Measurements from ENCODE around the gene TIMM22. TPM values are rescaled to one million over a fixed set of nuclear protein-coding genes. Genes with fewer than 3 reads are reported as not detected.

The TIMM22 gene
- total RNA-seq, 5 donors from 2014 or later (not counting 1 experiment from before 2014, with no cell fraction given), result 8.9 to 13.2 (median 11.4) TPM

DNA sequence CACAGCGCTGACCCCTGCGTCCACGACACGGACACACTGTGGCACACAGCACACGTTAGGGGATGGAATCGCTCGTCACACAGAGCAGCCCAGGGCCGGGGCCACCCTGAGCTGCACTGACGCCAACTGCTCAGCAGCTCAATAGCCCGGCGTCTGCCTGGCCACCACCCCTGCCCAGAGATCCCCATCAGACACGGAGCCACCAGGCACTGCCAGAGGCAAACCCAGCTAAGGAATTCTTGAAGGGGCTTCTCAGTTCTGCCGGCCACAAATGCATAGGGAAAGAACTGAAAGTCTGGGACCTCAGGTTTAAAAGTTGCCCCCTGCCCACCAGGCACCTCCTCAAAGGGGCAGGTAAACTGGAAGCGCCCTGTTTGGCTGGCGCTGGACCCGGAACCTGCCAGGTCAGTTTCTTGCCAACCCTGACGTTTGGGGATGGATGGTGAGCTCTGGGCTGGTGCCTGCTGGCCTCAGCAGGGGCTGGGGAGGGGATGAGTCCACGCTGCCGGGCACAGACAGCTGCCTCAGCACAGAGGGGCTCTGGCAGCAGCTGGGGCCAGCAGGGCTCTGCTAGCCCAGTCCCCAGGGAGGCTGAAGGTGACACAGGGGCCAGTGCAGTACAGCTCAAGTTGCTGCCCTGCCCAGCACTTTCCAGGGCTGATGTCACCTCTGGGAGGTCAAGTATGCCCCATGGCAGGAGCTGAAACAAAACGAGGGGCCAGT, 33.2 kb downstream of the TIMM22 start:
- H3K27ac ChIP-seq (ENCODE audit: low read length), result no peak overlapping the region
- H3K36me3 Mint-ChIP-seq, result peaks cover 11% of the 10 kb centered on the region
- no peaks in the 10 kb centered on the region for H3K9me3 ChIP-seq
- H3K27me3 Mint-ChIP-seq, result no peaks in the 10 kb centered on the region
- DNase-seq (no peak), ATAC-seq (replicated peaks in 1 of 4) (no peak)
- H3K4me3 ChIP-seq (ENCODE audit: control insufficient read depth in 1 of 2, extremely low read depth in 1 of 2, low read length in 1 of 2), result no peak overlapping the region
- no peaks in the 10 kb centered on the region for H3K27me3 ChIP-seq (replicated peaks in 1 of 2; ENCODE audit: control insufficient read depth in 2 of 2, extremely low read depth in 1 of 2, insufficient read depth in 2 of 2, low read length in 1 of 2)
- CTCF ChIA-PET, result no interaction called here
- H3K4me1 ChIP-seq (ENCODE audit: control insufficient read depth in 1 of 2, extremely low read depth in 1 of 2, insufficient read depth in 2 of 2, low read length in 2 of 2), result no peaks in the 10 kb centered on the region
- H3K27ac Mint-ChIP-seq, result no peak overlapping the region
- WGBS (ENCODE audit: insufficient coverage), result 95% methylated on average over 17 of the region's 20 CpGs
- H3K4me1 Mint-ChIP-seq, result no peaks in the 10 kb centered on the region
- peaks cover 13 to 24% of the 10 kb centered on the region in 2 donors for H3K36me3 ChIP-seq (ENCODE audit: control insufficient read depth in 2 of 2, extremely low read depth in 1 of 2, insufficient read depth in 1 of 2, low read length in 1 of 2)
- POLR2A ChIA-PET, result no interaction called here
- H3K4me3 Mint-ChIP-seq, result no peak overlapping the region
- no peaks in the 10 kb centered on the region for H3K9me3 Mint-ChIP-seq

DNA sequence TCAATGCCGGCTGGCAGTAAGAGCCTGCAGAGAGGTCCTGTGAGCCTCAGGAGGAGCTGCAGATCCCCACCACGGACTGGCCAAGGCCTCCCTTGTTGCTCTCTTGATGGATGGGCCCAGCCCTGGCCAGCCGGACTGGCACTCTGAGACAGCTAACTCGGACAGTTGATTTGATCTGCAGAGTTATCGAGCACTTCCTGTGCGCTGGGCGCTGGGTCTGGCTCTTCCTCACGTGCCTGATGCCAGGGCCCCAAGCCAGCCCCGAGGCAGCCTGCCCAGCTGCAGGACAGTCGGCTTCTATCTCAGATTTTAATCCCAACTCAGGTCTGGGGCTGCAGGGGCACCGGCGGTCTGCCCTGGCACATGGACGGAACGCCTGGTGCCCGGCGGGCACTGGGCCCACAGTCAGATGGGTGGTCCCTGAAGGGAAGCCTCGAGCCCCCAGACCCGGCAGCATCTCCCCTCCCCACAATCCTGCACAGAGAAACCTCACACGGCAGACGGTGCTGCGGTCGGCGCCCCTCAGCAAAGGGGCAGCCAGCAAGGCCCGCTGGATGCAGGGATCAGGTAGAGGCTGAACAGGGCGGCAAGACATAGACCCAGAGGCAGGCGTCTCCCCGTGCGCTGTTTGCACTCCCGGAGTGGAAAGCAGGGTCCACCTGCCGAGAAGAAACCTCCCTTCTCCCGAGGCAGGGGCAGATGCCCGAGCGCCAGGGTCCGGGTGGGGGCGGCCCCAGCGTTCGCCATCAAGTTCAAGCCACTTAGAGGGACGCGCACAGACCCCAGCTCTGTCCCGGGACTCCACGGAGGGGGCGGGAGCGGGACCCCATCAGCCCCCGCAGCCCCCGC, 34.0 kb downstream of the TIMM22 start:
- H3K4me3 Mint-ChIP-seq, result no peak overlapping the region
- POLR2A ChIA-PET, result no interaction called here
- H3K4me1 ChIP-seq (ENCODE audit: control insufficient read depth in 1 of 2, extremely low read depth in 1 of 2, insufficient read depth in 2 of 2, low read length in 2 of 2), result no peaks in the 10 kb centered on the region
- ATAC-seq (replicated peaks in 1 of 4) (no peak), DNase-seq (no peak)
- H3K36me3 Mint-ChIP-seq, result peaks cover 6% of the 10 kb centered on the region
- H3K36me3 ChIP-seq (ENCODE audit: control insufficient read depth in 2 of 2, extremely low read depth in 1 of 2, insufficient read depth in 1 of 2, low read length in 1 of 2), result peaks cover 13 to 24% of the 10 kb centered on the region in 2 donors
- no peaks in the 10 kb centered on the region for H3K9me3 Mint-ChIP-seq
- no peaks in the 10 kb centered on the region for H3K4me1 Mint-ChIP-seq
- no peaks in the 10 kb centered on the region for H3K27me3 ChIP-seq (replicated peaks in 1 of 2; ENCODE audit: control insufficient read depth in 2 of 2, extremely low read depth in 1 of 2, insufficient read depth in 2 of 2, low read length in 1 of 2)
- no peak overlapping the region for H3K27ac ChIP-seq (ENCODE audit: low read length)
- no peak overlapping the region for H3K27ac Mint-ChIP-seq
- no peak overlapping the region for H3K4me3 ChIP-seq (ENCODE audit: control insufficient read depth in 1 of 2, extremely low read depth in 1 of 2, low read length in 1 of 2)
- no peaks in the 10 kb centered on the region for H3K27me3 Mint-ChIP-seq
- WGBS (ENCODE audit: insufficient coverage), result 95% methylated on average over 29 of the region's 45 CpGs
- H3K9me3 ChIP-seq, result no peaks in the 10 kb centered on the region
- CTCF ChIA-PET, result no interaction called here

DNA sequence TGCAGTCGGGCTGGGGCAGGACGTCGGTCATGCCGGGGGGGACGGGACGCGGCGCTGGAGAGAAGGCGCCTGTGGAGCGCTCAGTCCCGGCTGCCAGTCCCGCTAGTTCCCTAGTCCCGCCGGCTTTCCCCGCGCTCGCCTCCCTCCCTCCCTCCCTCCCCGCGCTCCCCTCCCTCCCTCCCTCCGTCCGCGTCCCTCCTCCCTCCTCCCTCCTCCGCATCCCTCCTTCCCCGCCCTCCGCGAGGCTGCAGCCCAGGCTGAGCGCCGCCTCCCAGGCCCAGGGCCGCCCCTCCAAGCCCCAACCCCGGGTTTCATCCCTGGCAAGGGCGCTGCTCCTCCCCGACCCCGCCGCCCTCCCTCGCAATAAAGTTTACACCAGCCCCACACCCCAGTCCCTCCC, 34.8 kb downstream of the TIMM22 start:
- no peak overlapping the region for H3K4me3 Mint-ChIP-seq
- no peaks in the 10 kb centered on the region for H3K4me1 Mint-ChIP-seq
- no peak overlapping the region for H3K27ac Mint-ChIP-seq
- 86% methylated on average over 8 of the region's 35 CpGs for WGBS (ENCODE audit: insufficient coverage)
- no peaks in the 10 kb centered on the region for H3K9me3 Mint-ChIP-seq
- ATAC-seq (replicated peaks in 1 of 4) (no peak), DNase-seq (no peak)
- ChIA-PET POLR2A (no interaction called here), CTCF (no interaction called here)
- Histone ChIP-seq H3K4me1 (ENCODE audit: control insufficient read depth in 1 of 2, extremely low read depth in 1 of 2, insufficient read depth in 2 of 2, low read length in 2 of 2) (peaks cover 0 to 4% of the 10 kb centered on the region in 2 experiments), H3K36me3 (ENCODE audit: control insufficient read depth in 2 of 2, extremely low read depth in 1 of 2, insufficient read depth in 1 of 2, low read length in 1 of 2) (peaks cover 13 to 24% of the 10 kb centered on the region in 2 donors), H3K27me3 (replicated peaks in 1 of 2; ENCODE audit: control insufficient read depth in 2 of 2, extremely low read depth in 1 of 2, insufficient read depth in 2 of 2, low read length in 1 of 2) (no peaks in the 10 kb centered on the region), H3K4me3 (ENCODE audit: control insufficient read depth in 1 of 2, extremely low read depth in 1 of 2, low read length in 1 of 2) (no peak overlapping the region), H3K9me3 (no peaks in the 10 kb centered on the region), H3K27ac (ENCODE audit: low read length) (no peak overlapping the region)
- H3K36me3 Mint-ChIP-seq, result peaks cover 6% of the 10 kb centered on the region
- H3K27me3 Mint-ChIP-seq, result no peaks in the 10 kb centered on the region

DNA sequence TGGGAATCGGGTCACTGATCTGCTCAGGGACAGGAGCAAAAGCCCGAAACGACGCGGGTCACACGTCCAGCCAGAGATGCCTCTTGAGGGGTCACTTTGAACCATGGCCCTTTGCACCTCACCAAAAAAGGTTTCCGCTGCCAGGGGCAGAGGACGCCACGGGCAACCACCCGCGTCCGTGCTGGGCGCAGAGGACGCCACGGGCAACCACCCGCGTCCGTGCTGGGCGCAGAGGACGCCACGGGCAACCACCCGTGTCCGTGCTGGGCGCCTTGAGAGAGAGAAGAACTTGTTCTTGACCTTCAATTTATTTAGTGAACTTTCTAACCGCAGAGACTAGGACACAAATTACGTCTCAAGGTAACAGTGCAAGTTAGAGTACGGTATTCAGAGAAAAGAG, 35.5 kb downstream of the TIMM22 start:
- WGBS (ENCODE audit: insufficient coverage), result 93% methylated on average over 21 of the region's 27 CpGs
- CTCF ChIA-PET, result no interaction called here

GRCh38 chr17:1033503-1033902, 36.6 kb downstream of the TIMM22 start:
- H3K27me3 Mint-ChIP-seq, result no peaks in the 10 kb centered on the region
- no peak overlapping the region for H3K27ac ChIP-seq (ENCODE audit: low read length)
- peaks cover 0 to 4% of the 10 kb centered on the region in 2 experiments for H3K4me1 ChIP-seq (ENCODE audit: control insufficient read depth in 1 of 2, extremely low read depth in 1 of 2, insufficient read depth in 2 of 2, low read length in 2 of 2)
- ATAC-seq (replicated peaks in 1 of 4) (no peak), DNase-seq (no peak)
- no peak overlapping the region for H3K4me3 Mint-ChIP-seq
- H3K27me3 ChIP-seq (replicated peaks in 1 of 2; ENCODE audit: control insufficient read depth in 2 of 2, extremely low read depth in 1 of 2, insufficient read depth in 2 of 2, low read length in 1 of 2), result no peaks in the 10 kb centered on the region
- ChIA-PET CTCF (no interaction called here), POLR2A (no interaction called here)
- 79% methylated on average over 8 of the region's 11 CpGs for WGBS (ENCODE audit: insufficient coverage)
- peaks cover 19 to 20% of the 10 kb centered on the region in 2 donors for H3K36me3 ChIP-seq (ENCODE audit: control insufficient read depth in 2 of 2, extremely low read depth in 1 of 2, insufficient read depth in 1 of 2, low read length in 1 of 2)
- H3K4me3 ChIP-seq (ENCODE audit: control insufficient read depth in 1 of 2, extremely low read depth in 1 of 2, low read length in 1 of 2), result no peak overlapping the region
- H3K36me3 Mint-ChIP-seq, result peaks cover 6% of the 10 kb centered on the region
- no peak overlapping the region for H3K27ac Mint-ChIP-seq
- H3K4me1 Mint-ChIP-seq, result peaks cover 0 to 1% (median 0%) of the 10 kb centered on the region in 3 donors
- no peaks in the 10 kb centered on the region for H3K9me3 Mint-ChIP-seq
- H3K9me3 ChIP-seq, result no peaks in the 10 kb centered on the region

More for the DNA sequence above, 35.5 kb downstream of the TIMM22 start:
- Mint-ChIP-seq H3K36me3 (peaks cover 6% of the 10 kb centered on the region), H3K4me3 (no peak overlapping the region), H3K4me1 (no peaks in the 10 kb centered on the region), H3K27ac (no peak overlapping the region), H3K9me3 (no peaks in the 10 kb centered on the region), H3K27me3 (no peaks in the 10 kb centered on the region)
- no peaks in the 10 kb centered on the region for H3K27me3 ChIP-seq (replicated peaks in 1 of 2; ENCODE audit: control insufficient read depth in 2 of 2, extremely low read depth in 1 of 2, insufficient read depth in 2 of 2, low read length in 1 of 2)
- no peak for DNase-seq
- no peak for ATAC-seq (replicated peaks in 1 of 4)
- peaks cover 0 to 4% of the 10 kb centered on the region in 2 experiments for H3K4me1 ChIP-seq (ENCODE audit: control insufficient read depth in 1 of 2, extremely low read depth in 1 of 2, insufficient read depth in 2 of 2, low read length in 2 of 2)
- H3K36me3 ChIP-seq (ENCODE audit: control insufficient read depth in 2 of 2, extremely low read depth in 1 of 2, insufficient read depth in 1 of 2, low read length in 1 of 2), result peaks cover 13 to 22% of the 10 kb centered on the region in 2 donors
- no peak overlapping the region for H3K4me3 ChIP-seq (ENCODE audit: control insufficient read depth in 1 of 2, extremely low read depth in 1 of 2, low read length in 1 of 2)
- H3K9me3 ChIP-seq, result no peaks in the 10 kb centered on the region
- POLR2A ChIA-PET, result no interaction called here
- H3K27ac ChIP-seq (ENCODE audit: low read length), result no peak overlapping the region

DNA sequence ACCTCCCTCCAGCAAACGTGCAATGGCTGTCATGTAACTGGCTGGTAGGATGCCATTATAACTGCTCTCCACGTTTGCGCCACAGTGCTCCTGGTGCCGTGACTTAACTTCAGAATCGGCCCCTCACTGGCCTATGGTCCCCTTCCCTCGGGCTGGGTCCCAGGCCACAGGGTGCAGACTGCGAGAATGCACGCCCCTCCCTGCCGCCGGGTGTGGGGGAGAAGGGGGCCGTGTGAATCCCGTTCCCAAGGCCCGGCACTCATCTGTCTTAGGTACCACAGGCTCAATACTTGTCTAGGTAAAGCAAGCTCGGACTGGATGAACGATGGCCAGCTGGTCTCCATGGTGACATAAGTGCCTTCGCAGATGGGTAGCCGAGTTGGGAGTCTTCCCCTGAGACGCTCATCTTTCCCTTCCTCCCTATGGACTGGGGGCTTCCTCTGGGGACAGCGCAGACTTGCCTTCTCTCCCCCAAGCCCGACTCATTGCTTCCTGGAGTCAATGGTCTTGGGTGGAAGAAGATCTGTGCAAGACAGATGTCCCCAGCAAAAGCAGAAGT, 37.8 kb downstream of the TIMM22 start:
- Mint-ChIP-seq H3K36me3 (peaks cover 6% of the 10 kb centered on the region), H3K27ac (no peak overlapping the region), H3K27me3 (no peaks in the 10 kb centered on the region), H3K9me3 (no peaks in the 10 kb centered on the region), H3K4me1 (peaks cover 0 to 1% (median 0%) of the 10 kb centered on the region in 3 donors), H3K4me3 (no peak overlapping the region)
- H3K4me1 ChIP-seq (ENCODE audit: control insufficient read depth in 1 of 2, extremely low read depth in 1 of 2, insufficient read depth in 2 of 2, low read length in 2 of 2), result peaks cover 0 to 4% of the 10 kb centered on the region in 2 experiments
- H3K9me3 ChIP-seq, result no peaks in the 10 kb centered on the region
- WGBS (ENCODE audit: insufficient coverage), result 97% methylated on average over 12 of the region's 20 CpGs
- POLR2A ChIA-PET, result no interaction called here
- no peak for DNase-seq
- peaks cover 15 to 24% of the 10 kb centered on the region in 2 donors for H3K36me3 ChIP-seq (ENCODE audit: control insufficient read depth in 2 of 2, extremely low read depth in 1 of 2, insufficient read depth in 1 of 2, low read length in 1 of 2)
- ATAC-seq (replicated peaks in 1 of 4), result no peak
- H3K4me3 ChIP-seq (ENCODE audit: control insufficient read depth in 1 of 2, extremely low read depth in 1 of 2, low read length in 1 of 2), result no peak overlapping the region
- CTCF ChIA-PET, result no interaction called here
- H3K27ac ChIP-seq (ENCODE audit: low read length), result no peak overlapping the region
- no peaks in the 10 kb centered on the region for H3K27me3 ChIP-seq (replicated peaks in 1 of 2; ENCODE audit: control insufficient read depth in 2 of 2, extremely low read depth in 1 of 2, insufficient read depth in 2 of 2, low read length in 1 of 2)

Measured in T-cell (primary cell).